ENCODE measurements around the gene IL3.

The IL3 gene

DNA sequence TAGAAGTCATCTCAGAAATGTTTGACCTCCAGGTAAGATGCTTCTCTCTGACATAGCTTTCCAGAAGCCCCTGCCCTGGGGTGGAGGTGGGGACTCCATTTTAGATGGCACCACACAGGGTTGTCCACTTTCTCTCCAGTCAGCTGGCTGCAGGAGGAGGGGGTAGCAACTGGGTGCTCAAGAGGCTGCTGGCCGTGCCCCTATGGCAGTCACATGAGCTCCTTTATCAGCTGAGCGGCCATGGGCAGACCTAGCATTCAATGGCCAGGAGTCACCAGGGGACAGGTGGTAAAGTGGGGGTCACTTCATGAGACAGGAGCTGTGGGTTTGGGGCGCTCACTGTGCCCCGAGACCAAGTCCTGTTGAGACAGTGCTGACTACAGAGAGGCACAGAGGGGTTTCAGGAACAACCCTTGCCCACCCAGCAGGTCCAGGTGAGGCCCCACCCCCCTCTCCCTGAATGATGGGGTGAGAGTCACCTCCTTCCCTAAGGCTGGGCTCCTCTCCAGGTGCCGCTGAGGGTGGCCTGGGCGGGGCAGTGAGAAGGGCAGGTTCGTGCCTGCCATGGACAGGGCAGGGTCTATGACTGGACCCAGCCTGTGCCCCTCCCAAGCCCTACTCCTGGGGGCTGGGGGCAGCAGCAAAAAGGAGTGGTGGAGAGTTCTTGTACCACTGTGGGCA is 13.8 kb downstream of the IL3 start:
- DNase-seq: no peak

DNA sequence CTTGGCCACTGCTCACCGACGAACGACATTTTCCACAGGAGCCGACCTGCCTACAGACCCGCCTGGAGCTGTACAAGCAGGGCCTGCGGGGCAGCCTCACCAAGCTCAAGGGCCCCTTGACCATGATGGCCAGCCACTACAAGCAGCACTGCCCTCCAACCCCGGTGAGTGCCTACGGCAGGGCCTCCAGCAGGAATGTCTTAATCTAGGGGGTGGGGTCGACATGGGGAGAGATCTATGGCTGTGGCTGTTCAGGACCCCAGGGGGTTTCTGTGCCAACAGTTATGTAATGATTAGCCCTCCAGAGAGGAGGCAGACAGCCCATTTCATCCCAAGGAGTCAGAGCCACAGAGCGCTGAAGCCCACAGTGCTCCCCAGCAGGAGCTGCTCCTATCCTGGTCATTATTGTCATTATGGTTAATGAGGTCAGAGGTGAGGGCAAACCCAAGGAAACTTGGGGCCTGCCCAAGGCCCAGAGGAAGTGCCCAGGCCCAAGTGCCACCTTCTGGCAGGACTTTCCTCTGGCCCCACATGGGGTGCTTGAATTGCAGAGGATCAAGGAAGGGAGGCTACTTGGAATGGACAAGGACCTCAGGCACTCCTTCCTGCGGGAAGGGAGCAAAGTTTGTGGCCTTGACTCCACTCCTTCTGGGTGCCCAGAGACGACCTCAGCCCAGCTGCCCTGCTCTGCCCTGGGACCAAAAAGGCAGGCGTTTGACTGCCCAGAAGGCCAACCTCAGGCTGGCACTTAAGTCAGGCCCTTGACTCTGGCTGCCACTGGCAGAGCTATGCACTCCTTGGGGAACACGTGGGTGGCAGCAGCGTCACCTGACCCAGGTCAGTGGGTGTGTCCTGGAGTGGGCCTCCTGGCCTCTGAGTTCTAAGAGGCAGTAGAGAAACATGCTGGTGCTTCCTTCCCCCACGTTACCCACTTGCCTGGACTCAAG is 14.6 kb downstream of the IL3 start:
- no peak for DNase-seq

DNA sequence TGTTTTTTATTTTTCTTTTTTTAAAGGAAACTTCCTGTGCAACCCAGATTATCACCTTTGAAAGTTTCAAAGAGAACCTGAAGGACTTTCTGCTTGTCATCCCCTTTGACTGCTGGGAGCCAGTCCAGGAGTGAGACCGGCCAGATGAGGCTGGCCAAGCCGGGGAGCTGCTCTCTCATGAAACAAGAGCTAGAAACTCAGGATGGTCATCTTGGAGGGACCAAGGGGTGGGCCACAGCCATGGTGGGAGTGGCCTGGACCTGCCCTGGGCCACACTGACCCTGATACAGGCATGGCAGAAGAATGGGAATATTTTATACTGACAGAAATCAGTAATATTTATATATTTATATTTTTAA is 15.2 kb downstream of the IL3 start:
- DNase-seq: no peak

- DNase-seq: no peak
Observed at GRCh38 chr5:132076202-132076830, 15.9 kb downstream of the IL3 start.

GRCh38 chr5:132076983-132077382 is 16.5 kb downstream of the IL3 start:
- DNase-seq: no peak

GRCh38 chr5:132079081-132079480 is 18.6 kb downstream of the IL3 start:
- no peak for DNase-seq

GRCh38 chr5:132079619-132080018 is 19.2 kb downstream of the IL3 start:
- no peak for DNase-seq

DNA sequence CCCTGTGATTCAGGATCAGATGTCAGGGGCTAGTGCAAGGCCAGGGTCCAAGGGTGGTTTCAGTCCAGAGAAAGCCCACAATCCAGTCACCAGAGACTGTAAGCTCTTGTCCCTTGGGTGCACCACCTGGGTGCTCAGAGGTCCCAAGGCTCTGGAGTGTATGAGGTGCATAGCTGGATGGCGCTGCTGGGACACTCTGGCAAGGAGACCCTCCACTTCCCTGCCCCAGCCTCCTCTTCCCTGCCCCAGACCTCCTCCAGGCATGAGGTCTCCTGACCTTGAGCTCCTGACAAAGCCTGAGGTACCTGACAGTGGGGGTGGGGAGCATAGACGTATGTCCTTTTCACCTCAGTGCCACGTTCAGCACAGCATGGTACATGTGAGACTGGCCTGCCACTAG is 20.1 kb downstream of the IL3 start:
- no peak for DNase-seq

DNA sequence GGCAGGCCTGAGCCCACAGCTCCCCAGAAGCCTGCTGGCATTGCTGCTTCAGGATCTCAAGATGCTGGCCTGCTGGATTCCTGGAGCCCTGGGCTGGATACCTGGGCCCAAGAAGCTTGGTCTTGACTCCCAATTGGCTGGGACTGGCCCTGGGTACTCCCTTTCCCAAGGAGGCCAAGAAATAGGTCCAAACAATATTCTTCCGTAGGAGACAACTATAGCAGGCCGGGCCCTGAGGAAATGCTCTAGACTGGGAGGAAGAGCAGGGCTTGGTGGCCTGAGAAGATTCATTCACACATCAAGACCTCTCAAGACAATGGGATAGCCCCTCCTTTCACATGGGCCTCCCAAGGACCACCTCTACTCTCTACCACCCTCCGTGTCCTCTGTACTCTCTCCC is 21.0 kb downstream of the IL3 start:
- no peak for DNase-seq

GRCh38 chr5:132082329-132083023 is 22.0 kb downstream of the IL3 start:
- no peak for DNase-seq

GRCh38 chr5:132083071-132083678 is 22.7 kb downstream of the IL3 start:
- no peak for DNase-seq

GRCh38 chr5:132085686-132086085 is 25.2 kb downstream of the IL3 start:
- DNase-seq: no peak

GRCh38 chr5:132086277-132086794 is 25.9 kb downstream of the IL3 start:
- DNase-seq: no peak

GRCh38 chr5:132087176-132087575 is 26.7 kb downstream of the IL3 start:
- DNase-seq: no peak

- no peak for DNase-seq
Observed at GRCh38 chr5:132087661-132088060, 27.2 kb downstream of the IL3 start.

DNA sequence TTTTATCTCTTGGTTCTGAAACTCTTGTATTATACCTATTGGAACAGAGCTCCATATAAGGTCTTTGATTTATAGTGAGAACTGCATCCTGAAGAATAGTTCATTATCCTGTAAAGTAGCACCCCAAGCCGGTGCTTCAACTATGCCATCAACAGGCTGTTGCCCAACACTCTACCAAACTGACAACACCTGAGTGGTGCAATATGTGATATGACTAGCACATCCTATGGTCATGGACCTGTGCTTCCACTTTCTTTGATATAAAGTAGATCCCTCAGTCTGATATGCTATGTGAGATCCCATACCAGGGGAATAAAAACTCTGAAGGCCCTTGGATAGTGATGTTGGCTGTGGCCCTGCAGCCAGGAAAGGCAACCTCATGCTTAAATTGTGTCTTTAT is 28.9 kb downstream of the IL3 start:
- DNase-seq: no peak

GRCh38 chr5:132090107-132090506 is 29.7 kb downstream of the IL3 start:
- DNase-seq: no peak

- no peak for DNase-seq
Observed at GRCh38 chr5:132093271-132093670, 32.8 kb downstream of the IL3 start.

DNA sequence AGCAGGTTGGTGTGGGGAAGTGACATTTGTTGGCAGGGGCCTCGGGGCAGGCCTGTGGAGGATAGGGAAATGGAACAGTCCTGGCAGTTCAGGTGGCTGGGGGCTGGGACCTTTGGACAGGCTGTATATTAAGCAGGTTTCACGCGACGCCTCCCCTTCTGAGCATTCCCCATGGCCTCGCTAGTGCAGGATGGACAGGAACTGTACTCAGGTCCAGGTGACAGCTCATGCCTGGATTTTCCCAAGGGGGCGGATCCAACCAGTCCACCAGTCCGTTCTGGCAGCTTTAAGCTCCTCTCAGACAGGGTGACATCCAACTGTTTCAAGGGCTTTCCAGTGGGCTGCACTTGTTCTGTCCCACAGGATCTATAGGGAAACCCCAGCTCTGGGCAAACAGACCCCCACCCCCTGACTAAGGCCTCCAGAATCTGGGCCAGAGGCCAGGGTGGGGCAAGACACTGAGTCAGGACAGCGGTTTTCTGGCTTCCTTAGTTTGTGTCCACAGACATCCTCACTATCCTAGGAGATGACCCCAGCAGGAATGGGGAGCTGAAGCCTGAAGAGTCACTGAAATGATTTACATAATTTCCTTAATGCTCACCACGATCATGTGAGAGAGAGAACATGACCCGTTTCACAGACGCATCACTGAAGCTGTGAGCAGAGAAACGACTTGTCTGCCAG is 34.1 kb downstream of the IL3 start:
- DNase-seq: no peak

GRCh38 chr5:132095077-132095410 is 34.6 kb downstream of the IL3 start:
- no peak for DNase-seq

- no peak for DNase-seq
Observed at GRCh38 chr5:132095424-132095972, 35.0 kb downstream of the IL3 start.

DNA sequence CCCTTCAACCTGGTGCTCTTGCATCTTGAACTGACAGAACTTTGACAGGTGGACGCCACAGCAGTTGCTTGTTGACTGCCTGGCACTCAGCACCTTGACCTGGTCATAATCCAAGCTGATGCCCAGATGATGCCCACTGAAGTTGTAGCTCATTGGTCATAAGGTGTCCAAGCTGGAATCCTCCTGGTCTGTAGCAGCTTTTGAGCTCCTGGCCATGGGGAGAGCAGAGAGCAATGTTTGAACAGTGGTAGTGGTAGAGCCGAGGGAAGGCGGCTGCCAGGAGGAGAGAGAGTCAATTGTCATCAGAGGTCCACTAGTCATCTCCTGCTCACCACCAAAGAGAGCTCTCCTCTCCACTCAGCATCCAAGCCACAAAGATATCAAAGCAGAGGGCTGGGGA is 36.4 kb downstream of the IL3 start:
- DNase-seq: no peak
